ENCODE results near the gene AUTS2.

DNA sequence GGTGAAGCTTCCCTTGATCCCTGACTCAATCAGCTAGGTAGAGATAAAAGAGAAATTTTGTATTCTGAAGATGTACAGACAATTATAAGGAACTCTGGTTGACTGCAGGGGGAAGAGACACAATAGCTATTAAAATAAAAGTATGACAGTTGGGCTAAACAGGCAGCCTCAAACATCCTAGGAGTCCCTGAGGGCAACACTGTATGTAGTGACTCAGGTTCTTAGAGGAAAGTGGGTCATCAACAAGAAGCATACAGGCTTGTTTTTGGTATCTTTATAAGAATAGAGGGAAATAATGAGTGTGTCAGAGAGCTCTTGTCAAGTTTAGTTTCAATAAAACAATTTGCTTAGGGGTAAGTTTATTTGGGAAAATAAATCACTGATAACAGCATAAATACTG is 150.3 kb downstream of the AUTS2 start:
- TF ChIP-seq, protein P1, sequence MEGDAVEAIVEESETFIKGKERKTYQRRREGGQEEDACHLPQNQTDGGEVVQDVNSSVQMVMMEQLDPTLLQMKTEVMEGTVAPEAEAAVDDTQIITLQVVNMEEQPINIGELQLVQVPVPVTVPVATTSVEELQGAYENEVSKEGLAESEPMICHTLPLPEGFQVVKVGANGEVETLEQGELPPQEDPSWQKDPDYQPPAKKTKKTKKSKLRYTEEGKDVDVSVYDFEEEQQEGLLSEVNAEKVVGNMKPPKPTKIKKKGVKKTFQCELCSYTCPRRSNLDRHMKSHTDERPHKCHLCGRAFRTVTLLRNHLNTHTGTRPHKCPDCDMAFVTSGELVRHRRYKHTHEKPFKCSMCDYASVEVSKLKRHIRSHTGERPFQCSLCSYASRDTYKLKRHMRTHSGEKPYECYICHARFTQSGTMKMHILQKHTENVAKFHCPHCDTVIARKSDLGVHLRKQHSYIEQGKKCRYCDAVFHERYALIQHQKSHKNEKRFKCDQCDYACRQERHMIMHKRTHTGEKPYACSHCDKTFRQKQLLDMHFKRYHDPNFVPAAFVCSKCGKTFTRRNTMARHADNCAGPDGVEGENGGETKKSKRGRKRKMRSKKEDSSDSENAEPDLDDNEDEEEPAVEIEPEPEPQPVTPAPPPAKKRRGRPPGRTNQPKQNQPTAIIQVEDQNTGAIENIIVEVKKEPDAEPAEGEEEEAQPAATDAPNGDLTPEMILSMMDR (IDR thresholded peaks at IDR 0.05; ENCODE audit: insufficient read depth, low read length, poor library complexity, severe bottlenecking): no peak
- no peak for TF ChIP-seq EZH2phosphoT487 (conservative IDR thresholded peaks at IDR 0.05; ENCODE audit: low read length)

All from SU-DHL-6 (cell line).